Measurements from ENCODE around the gene RUBCN. TPM values are rescaled to one million over a fixed set of nuclear protein-coding genes. Genes with fewer than 3 reads are reported as not detected.

The RUBCN gene
- 20.0 and 21.3 TPM in 2 replicates for total RNA-seq

GRCh38 chr3:197736491-197737318 lies at the start of gene RUBCN:
TSS of gene RUBCN (minus strand) at chr3:197736904. CDS start at chr3:197736719, 185 bp downstream.

GRCh38 chr3:197749601-197750395 lies 13.1 kb upstream of the RUBCN start, which contains the start of gene FYTTD1:
TSS of gene FYTTD1 (plus strand) at chr3:197749883. CDS start at chr3:197749972, 89 bp downstream.

Other genes starting within 250 kb of the RUBCN start
- gene BDH1, start 180.9 kb downstream of the RUBCN start, total RNA-seq = 9.7 and 14.1 TPM in 2 replicates
- gene FYTTD1, start 13.0 kb upstream of the RUBCN start, total RNA-seq = 37.2 and 39.7 TPM in 2 replicates
- 74.3 and 86.0 TPM in 2 replicates for gene LRCH3, start 54.4 kb upstream of the RUBCN start, total RNA-seq
- gene RPL35A, start 213.3 kb upstream of the RUBCN start, total RNA-seq = 256 and 337 TPM in 2 replicates
- gene LMLN, start 223.3 kb upstream of the RUBCN start, total RNA-seq = 6.6 and 11.2 TPM in 2 replicates

All from hair follicle dermal papilla cell (primary cell).